GM23248 (cell line): ENCODE measurements around the gene DHH. TPM values are rescaled to one million over a fixed set of nuclear protein-coding genes. Genes with fewer than 3 reads are reported as not detected.
A peak's percentile ranks its signal among the peaks of the same experiment; 100 is the strongest.

Source experiments
- DNase-seq: peaks from one replicate; pipeline ENCODE4 v3.0.0-alpha.2; 2015
- H2AFZ ChIP-seq: fragments of 200-600 bp; sonication (generic); 2 replicates; pipeline ENCODE4 v1.6.1; 2016; ENCODE audit warnings: antibody characterized with exemption
- H3F3A ChIP-seq: fragments of 200-600 bp; sonication (generic); 2 replicates; pipeline ENCODE4 v1.6.1; 2016; ENCODE audit warnings: mild to moderate bottlenecking, antibody characterized with exemption, mixed run types; ENCODE audit not compliant: insufficient read depth
- H3K27ac ChIP-seq: fragments of 200-600 bp; sonication (generic); 2 replicates; pipeline ENCODE4 v1.5.1; 2016; ENCODE audit warnings: mild to moderate bottlenecking
- H3K27me3 ChIP-seq: fragments of 200-600 bp; sonication (generic); replicated peaks from 2 replicates; pipeline ENCODE4 v1.6.1; 2016; ENCODE audit warnings: mild to moderate bottlenecking; ENCODE audit not compliant: insufficient read depth
- H3K36me3 ChIP-seq: fragments of 200-600 bp; sonication (generic); 2 replicates; pipeline ENCODE4 v1.6.1; 2016; ENCODE audit warnings: low read depth, mild to moderate bottlenecking
- H3K4me1 ChIP-seq: fragments of 200-600 bp; sonication (generic); 2 replicates; pipeline ENCODE4 v1.6.1; 2016; ENCODE audit warnings: mild to moderate bottlenecking; ENCODE audit not compliant: insufficient read depth
- H3K4me2 ChIP-seq: fragments of 200-600 bp; sonication (generic); one replicate; pipeline ENCODE4 v1.6.1; 2016; ENCODE audit warnings: mild to moderate bottlenecking; ENCODE audit not compliant: unreplicated experiment
- H3K4me3 ChIP-seq: fragments of 200-600 bp; sonication (generic); 2 replicates; pipeline ENCODE4 v1.5.1; 2016; ENCODE audit warnings: mild to moderate bottlenecking
- H3K79me2 ChIP-seq: fragments of 200-600 bp; sonication (generic); 2 replicates; pipeline ENCODE4 v1.6.1; 2016; ENCODE audit warnings: mild to moderate bottlenecking; ENCODE audit not compliant: insufficient read depth
- H3K9ac ChIP-seq: fragments of 200-600 bp; sonication (generic); 2 replicates; pipeline ENCODE4 v1.6.1; 2016; ENCODE audit warnings: mild to moderate bottlenecking
- H3K9me2 ChIP-seq: fragments of 200-600 bp; sonication (generic); 2 replicates; pipeline ENCODE4 v1.6.1; 2016; ENCODE audit warnings: mixed run types, mild to moderate bottlenecking, moderate library complexity; ENCODE audit not compliant: insufficient read depth
- H3K9me3 ChIP-seq: fragments of 200-600 bp; sonication (generic); one replicate; pipeline ENCODE4 v1.6.1; 2017; ENCODE audit warnings: low read depth
- H4K20me1 ChIP-seq: fragments of 200-600 bp; sonication (generic); 2 replicates; pipeline ENCODE4 v1.6.0; 2016; ENCODE audit not compliant: insufficient read depth
- EZH2 ChIP-seq: fragments of 200-600 bp; sonication (generic); IDR thresholded peaks from 2 replicates; pipeline ENCODE4 v1.6.1; 2018; ENCODE audit warnings: antibody characterized with exemption, mild to moderate bottlenecking; ENCODE audit not compliant: insufficient read depth, poor library complexity, severe bottlenecking
- EZH2phosphoT487 ChIP-seq: fragments of 200-600 bp; sonication (generic); IDR thresholded peaks from 2 replicates; pipeline ENCODE4 v1.6.1; 2018; ENCODE audit warnings: antibody characterized with exemption, moderate library complexity, mild to moderate bottlenecking, low read depth; ENCODE audit not compliant: insufficient read depth
- WGBS, 2 experiments: methylation state at CpG; one replicate each; pipeline ENCODE4 v1.1.6; 2015 to 2017; ENCODE audit warnings: low lambda C conversion rate in 2 of 2, low coverage in 1 of 2; ENCODE audit errors: missing lambda C conversion rate in 2 of 2; 5-methylcytosine and 5-hydroxymethylcytosine counted together
- in situ Hi-C: fragments of 300-500 bp; cut with MboI; formaldehyde crosslinking; loops from 2 replicates; pipeline ENCODE4 v1.15.0; 2020
- polyA plus RNA-seq: library from polyadenylated mRNA; unstranded; fragments of >200 nt; fragmentation: Nextera tagmentation; extraction: Ambion mirVana; gene quantifications from 2 replicates; pipeline ENCODE4 v1.2.1, GENCODE V29; 2016
- total RNA-seq: library from RNA; depleted of rRNA; stranded (reverse); fragments of >200 nt; shearing (Covaris generic); gene quantifications from 2 replicates; pipeline ENCODE4 v1.2.3, GENCODE V29; 2014

Gene DHH
- total and polyA plus RNA-seq, 2 experiments from 2014 or later: not detected

GRCh38 chr12:49131894-49132461 is 37.4 kb upstream of the DHH start:
- Histone ChIP-seq H3K79me2 (peaks cover 58% of the 10 kb centered on the region), H3K4me1 (peaks cover 24% of the 10 kb centered on the region), H3K27ac (peak overlapping the region; percentile 99), H3K36me3 (peaks cover 24% of the 10 kb centered on the region), H2AFZ (peak overlapping the region; percentile 93), H3K9ac (peak overlapping the region; percentile 98), H4K20me1 (peaks cover 12% of the 10 kb centered on the region; the same call in 1 of the 2 replicates), H3K9me3 (no peaks in the 10 kb centered on the region), H3F3A (peaks cover 42% of the 10 kb centered on the region), H3K9me2 (no peaks in the 10 kb centered on the region), H3K27me3 (no peaks in the 10 kb centered on the region), H3K4me2 (peak overlapping the region; percentile 98), H3K4me3 (peak overlapping the region; percentile 91)
- 2 to 6% methylated on average over 9 of the region's 9 CpGs for WGBS, 2 experiments
- DNase-seq: peak; percentile 76
- TF ChIP-seq EZH2 (no peak), EZH2phosphoT487 (no peak)
- in situ Hi-C loops: no loop called here

GRCh38 chr12:49131051-49131893 is 36.7 kb upstream of the DHH start, which contains the start of gene TUBA1B:
Gene TUBA1B, minus strand, starts transcription at chr12:49131395. Its CDS starts 95 bp downstream, at chr12:49131300.
- H3K36me3 ChIP-seq: peaks cover 27% of the 10 kb centered on the region
- H3K9ac ChIP-seq: peak within 1 kb of the TSS; percentile 98
- H3K4me2 ChIP-seq: peak within 1 kb of the TSS; percentile 98
- peaks cover 24% of the 10 kb centered on the region for H3K4me1 ChIP-seq
- H2AFZ ChIP-seq: peak within 1 kb of the TSS; percentile 93
- peak within 1 kb of the TSS; percentile 91 for H3K4me3 ChIP-seq
- peaks cover 58% of the 10 kb centered on the region for H3K79me2 ChIP-seq
- H3K9me3 ChIP-seq: no peaks in the 10 kb centered on the region
- H3F3A ChIP-seq: peaks cover 49% of the 10 kb centered on the region
- peak within 1 kb of the TSS; percentile 99 for H3K27ac ChIP-seq
- in situ Hi-C loops: no loop called here
- TF ChIP-seq EZH2: no peak
- TF ChIP-seq EZH2phosphoT487: no peak
- H3K9me2 ChIP-seq: no peaks in the 10 kb centered on the region
- peaks cover 12% of the 10 kb centered on the region; the same call in 1 of the 2 replicates for H4K20me1 ChIP-seq
- H3K27me3 ChIP-seq: no peaks in the 10 kb centered on the region
- peak; percentile 93 for DNase-seq
- WGBS, 2 experiments: 1% methylated on average over 62 to 76 of the region's 79 CpGs

GRCh38 chr12:49130151-49131050 is 35.8 kb upstream of the DHH start:
- H3K36me3 ChIP-seq: peaks cover 27% of the 10 kb centered on the region
- H3K4me1 ChIP-seq: peaks cover 24% of the 10 kb centered on the region
- peaks cover 12% of the 10 kb centered on the region; the same call in 1 of the 2 replicates for H4K20me1 ChIP-seq
- H3K9ac ChIP-seq: peak overlapping the region; percentile 98
- in situ Hi-C loops: no loop called here
- DNase-seq: peak; percentile 98
- TF ChIP-seq EZH2 (no peak), EZH2phosphoT487 (no peak)
- no peak overlapping the region for H2AFZ ChIP-seq
- H3K4me3 ChIP-seq: peak overlapping the region; percentile 91
- H3K79me2 ChIP-seq: peaks cover 58% of the 10 kb centered on the region
- peaks cover 57% of the 10 kb centered on the region for H3F3A ChIP-seq
- no peaks in the 10 kb centered on the region for H3K27me3 ChIP-seq
- 0 to 1% methylated on average over 66 of the region's 66 CpGs for WGBS, 2 experiments
- no peaks in the 10 kb centered on the region for H3K9me3 ChIP-seq
- H3K9me2 ChIP-seq: no peaks in the 10 kb centered on the region
- peak overlapping the region; percentile 98 for H3K4me2 ChIP-seq
- peak overlapping the region; percentile 99 for H3K27ac ChIP-seq
